Stomach (tissue), 9 donors: ENCODE measurements around the gene OBP2B. TPM values are rescaled to one million over a fixed set of nuclear protein-coding genes. Genes with fewer than 3 reads are reported as not detected.

Experiments
- DNase-seq, 2 donors: peaks; one replicate each; pipeline versions ENCODE4 v3.0.0 to v3.0.0-alpha.2; 2013 to 2019
- H3K27ac ChIP-seq, 5 donors: fragments of 200-600 bp in 4 of 5; sonication (generic) in 4 of 5; one replicate each; pipeline ENCODE4 v1.5.1; 2013 to 2019; ENCODE audit warnings: mild to moderate bottlenecking in 1 of 5, moderate library complexity in 1 of 5
- H3K27me3 ChIP-seq, 3 donors: fragments of 200-600 bp; sonication (generic); one replicate each; pipeline ENCODE4 v1.5.1; 2017 to 2019; ENCODE audit warnings: mixed run types in 1 of 3
- H3K36me3 ChIP-seq, 4 donors: fragments of 200-600 bp; sonication (generic); 1 replicate in 3 of 4; 2 replicates in 1 of 4; pipeline ENCODE4 v1.5.1; 2016 to 2019
- H3K4me1 ChIP-seq, 4 donors: fragments of 200-600 bp; sonication (generic); one replicate each; pipeline ENCODE4 v1.5.1; 2016 to 2019
- H3K4me3 ChIP-seq, 4 donors: fragments of 200-600 bp; sonication (generic) in 3 of 4; one replicate each; pipeline ENCODE4 v1.5.1; 2016 to 2019; ENCODE audit warnings: mild to moderate bottlenecking in 1 of 4
- H3K9me3 ChIP-seq, 4 donors: fragments of 200-600 bp; sonication (generic); one replicate each; pipeline ENCODE4 v1.5.1; 2016 to 2019
- EP300 ChIP-seq: sonication (generic); formaldehyde crosslinking; IDR thresholded peaks from one replicate; pipeline ENCODE4 v1.6.1; 2017; ENCODE audit warnings: antibody characterized with exemption
- POLR2A ChIP-seq, 4 donors: fragments of 450-650 bp; IDR thresholded peaks; one replicate each; pipeline ENCODE4 v1.6.1; 2016; ENCODE audit warnings: antibody characterized with exemption in 4 of 4, control low read depth in 2 of 4, mild to moderate bottlenecking in 1 of 4, moderate library complexity in 1 of 4
- POLR2AphosphoS5 ChIP-seq, 3 donors: sonication (generic); formaldehyde crosslinking; IDR thresholded peaks; one replicate each; pipeline ENCODE4 v1.6.1; 2016; ENCODE audit warnings: antibody characterized with exemption in 3 of 3
- WGBS, 5 donors: extraction: QIAGEN DNeasy Blood & Tissue Kit in 3 of 5; methylation state at CpG; one replicate each; pipeline versions ENCODE4 v1.1.5 to v1.1.7; 2013 to 2018; 5-methylcytosine and 5-hydroxymethylcytosine counted together
- intact Hi-C: fragments of 100-400 bp; cut with DNase I; formaldehyde crosslinking; loops from one replicate; pipeline ENCODE4 v1.15.1; 2023; ENCODE audit warnings: low total_unique reads
- polyA plus RNA-seq, 3 donors: library from polyadenylated mRNA; stranded (reverse); fragments of 200-250 nt; gene quantifications; one replicate each; pipeline ENCODE4 v1.2.3, GENCODE V29; 2013
- total RNA-seq, 5 donors: library from RNA; depleted of rRNA; stranded (reverse); fragments of >200 nt; gene quantifications; one replicate each; pipeline versions ENCODE4 v1.1.0 to v1.2.3, GENCODE V29; 2014 to 2016
- TF ChIP-seq, protein P1 (sequence below), 7 experiments: fragments of 450-650 bp in 4 of 7; fragments of 200-600 bp in 3 of 7; sonication (generic) in 3 of 7; IDR thresholded peaks; one replicate each; pipeline ENCODE4 v1.5.1; 2016 to 2019; ENCODE audit warnings: antibody characterized with exemption in 7 of 7, control low read depth in 2 of 7, mild to moderate bottlenecking in 1 of 7
- donor health status: healthy with polysubstance abuse.
- donor health status: Bipolar disorder and iron deficiency.
- donor health status: healthy.

OBP2B gene
- total and polyA plus RNA-seq, 8 donors = not detected

DNA sequence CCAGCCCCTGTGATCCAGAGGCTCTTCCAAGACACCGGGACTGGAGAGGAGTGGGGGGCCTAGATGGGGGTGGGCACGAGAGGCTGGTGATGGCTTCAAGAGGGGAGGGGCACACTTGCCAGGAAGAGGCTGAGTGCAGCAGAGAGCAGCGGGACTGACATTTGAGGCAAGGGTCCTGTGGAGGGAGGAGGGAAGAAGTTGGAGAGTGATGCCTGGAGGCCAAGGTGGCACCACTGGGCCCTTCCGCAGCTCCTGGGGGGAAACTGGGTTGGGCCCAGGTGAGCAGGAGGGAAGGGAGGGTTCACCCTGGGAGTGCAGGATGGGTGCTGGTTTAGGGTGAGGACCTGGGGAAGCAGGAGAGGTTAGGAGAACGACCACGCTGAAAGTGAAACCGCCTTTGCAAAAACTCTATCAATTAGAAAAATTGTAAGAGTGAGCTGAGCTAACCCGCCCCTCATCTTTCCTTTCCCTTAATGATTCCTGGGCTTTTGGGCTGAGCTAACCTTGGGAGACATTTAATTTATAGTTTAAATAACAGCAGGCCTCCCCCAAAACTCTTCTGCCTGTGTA, 39.8 kb upstream of the OBP2B start:
- H3K9me3 ChIP-seq = no peaks in the 10 kb centered on the region
- no peaks in the 10 kb centered on the region for H3K36me3 ChIP-seq
- TF ChIP-seq POLR2AphosphoS5 (IDR thresholded peaks at IDR 0.05) = no peak
- TF ChIP-seq EP300 = no peak
- TF ChIP-seq, protein P1, sequence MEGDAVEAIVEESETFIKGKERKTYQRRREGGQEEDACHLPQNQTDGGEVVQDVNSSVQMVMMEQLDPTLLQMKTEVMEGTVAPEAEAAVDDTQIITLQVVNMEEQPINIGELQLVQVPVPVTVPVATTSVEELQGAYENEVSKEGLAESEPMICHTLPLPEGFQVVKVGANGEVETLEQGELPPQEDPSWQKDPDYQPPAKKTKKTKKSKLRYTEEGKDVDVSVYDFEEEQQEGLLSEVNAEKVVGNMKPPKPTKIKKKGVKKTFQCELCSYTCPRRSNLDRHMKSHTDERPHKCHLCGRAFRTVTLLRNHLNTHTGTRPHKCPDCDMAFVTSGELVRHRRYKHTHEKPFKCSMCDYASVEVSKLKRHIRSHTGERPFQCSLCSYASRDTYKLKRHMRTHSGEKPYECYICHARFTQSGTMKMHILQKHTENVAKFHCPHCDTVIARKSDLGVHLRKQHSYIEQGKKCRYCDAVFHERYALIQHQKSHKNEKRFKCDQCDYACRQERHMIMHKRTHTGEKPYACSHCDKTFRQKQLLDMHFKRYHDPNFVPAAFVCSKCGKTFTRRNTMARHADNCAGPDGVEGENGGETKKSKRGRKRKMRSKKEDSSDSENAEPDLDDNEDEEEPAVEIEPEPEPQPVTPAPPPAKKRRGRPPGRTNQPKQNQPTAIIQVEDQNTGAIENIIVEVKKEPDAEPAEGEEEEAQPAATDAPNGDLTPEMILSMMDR (IDR thresholded peaks at IDR 0.05) = no peak
- TF ChIP-seq POLR2A (IDR thresholded peaks at IDR 0.05) = no peak
- no peak overlapping the region for H3K4me3 ChIP-seq
- H3K27ac ChIP-seq = no peak overlapping the region
- DNase-seq = no peak
- H3K4me1 ChIP-seq = peaks cover 3 to 15% (median 8%) of the 10 kb centered on the region in 4 donors
- 79 to 87% (median 83%) methylated on average over 8 of the region's 8 CpGs for WGBS, 5 donors
- intact Hi-C loops = no loop called here
- peaks cover 0 to 66% (median 0%) of the 10 kb centered on the region in 3 donors for H3K27me3 ChIP-seq

DNA sequence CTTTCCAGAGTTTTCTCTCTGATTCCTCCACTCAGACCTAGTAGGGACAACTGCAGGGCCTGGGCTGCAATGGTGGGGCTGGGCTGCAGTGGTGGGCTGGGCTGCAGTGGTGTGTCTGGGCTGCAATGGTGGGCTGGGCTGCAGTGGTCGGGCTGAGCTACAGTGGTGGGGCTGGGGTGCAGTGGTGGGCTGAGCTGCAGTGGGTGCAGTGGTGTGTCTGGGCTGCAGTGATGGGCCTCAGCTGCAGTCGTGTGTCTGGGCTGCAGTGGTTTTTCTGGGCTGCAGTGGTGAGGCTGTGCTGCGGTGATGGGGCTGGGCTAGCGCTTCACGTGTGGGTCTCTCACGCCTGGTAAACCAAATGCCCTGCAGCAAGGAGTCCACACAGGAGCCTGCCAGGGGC, 38.6 kb upstream of the OBP2B start:
- H3K9me3 ChIP-seq = no peaks in the 10 kb centered on the region
- 62 to 89% (median 83%) methylated on average over 2 to 6 of the region's 6 CpGs for WGBS, 5 donors
- peaks cover 3 to 15% (median 8%) of the 10 kb centered on the region in 4 donors for H3K4me1 ChIP-seq
- DNase-seq = no peak
- no peaks in the 10 kb centered on the region for H3K36me3 ChIP-seq
- H3K27me3 ChIP-seq = peaks cover 0 to 74% (median 0%) of the 10 kb centered on the region in 3 donors
- intact Hi-C loops = no loop called here
- H3K27ac ChIP-seq = no peak overlapping the region
- TF ChIP-seq POLR2AphosphoS5 (IDR thresholded peaks at IDR 0.05) (no peak), POLR2A (IDR thresholded peaks at IDR 0.05) (no peak), EP300 (no peak)
- TF ChIP-seq, protein P1 (IDR thresholded peaks at IDR 0.05) = no peak
- no peak overlapping the region for H3K4me3 ChIP-seq

DNA sequence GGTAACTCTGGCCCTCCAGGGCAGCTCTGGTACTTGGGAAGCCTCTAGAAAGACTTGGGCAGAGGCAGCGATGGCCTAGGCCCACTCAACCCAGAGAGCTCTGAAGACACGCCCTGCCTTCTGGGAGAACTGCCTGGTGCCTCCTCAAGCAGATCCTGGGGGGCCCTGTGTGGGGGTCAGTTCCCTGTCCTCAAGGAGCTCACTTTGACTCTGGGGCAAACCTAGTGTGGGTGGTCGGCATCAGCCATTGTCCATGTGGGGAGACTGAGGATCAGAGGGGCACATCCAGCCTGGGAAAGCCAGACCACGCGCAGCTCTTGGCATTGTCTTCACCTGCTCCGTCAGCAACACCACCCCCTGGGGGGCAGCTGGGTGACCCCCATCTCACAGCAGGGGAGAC, 37.9 kb upstream of the OBP2B start:
- intact Hi-C loops = no loop called here
- no peaks in the 10 kb centered on the region for H3K9me3 ChIP-seq
- 90 to 94% (median 91%) methylated on average over 2 to 6 of the region's 6 CpGs for WGBS, 5 donors
- TF ChIP-seq, protein P1 (IDR thresholded peaks at IDR 0.05) = no peak
- TF ChIP-seq EP300 (no peak), POLR2AphosphoS5 (IDR thresholded peaks at IDR 0.05) (no peak), POLR2A (IDR thresholded peaks at IDR 0.05) (no peak)
- DNase-seq = no peak
- no peaks in the 10 kb centered on the region for H3K36me3 ChIP-seq
- H3K27me3 ChIP-seq = peaks cover 0 to 74% (median 0%) of the 10 kb centered on the region in 3 donors
- peaks cover 0 to 15% (median 8%) of the 10 kb centered on the region in 4 donors for H3K4me1 ChIP-seq
- no peak overlapping the region for H3K27ac ChIP-seq
- no peak overlapping the region for H3K4me3 ChIP-seq

DNA sequence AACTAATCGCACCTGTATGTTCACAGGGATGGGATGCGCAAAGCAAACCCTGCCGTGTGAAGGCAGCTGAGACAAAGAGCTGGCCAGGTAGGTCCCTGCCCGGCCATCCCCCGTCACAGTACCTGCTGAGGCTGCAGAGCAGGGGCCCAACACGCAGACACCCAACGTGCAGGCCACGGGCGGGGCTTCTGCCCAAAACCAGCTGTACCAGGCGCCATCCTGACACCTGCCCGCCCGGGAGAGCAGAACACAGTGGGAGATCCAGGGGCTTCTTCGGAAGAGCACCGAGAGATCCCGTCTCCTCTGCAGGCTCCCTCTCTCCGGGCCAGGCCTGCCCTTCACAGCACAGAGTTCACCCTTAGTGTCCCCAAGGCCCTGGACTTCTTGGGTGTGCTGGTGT, 37.5 kb upstream of the OBP2B start:
- Histone ChIP-seq H3K4me1 (peaks cover 0 to 13% (median 6%) of the 10 kb centered on the region in 4 donors), H3K27ac (no peak overlapping the region), H3K4me3 (no peak overlapping the region), H3K36me3 (no peaks in the 10 kb centered on the region), H3K9me3 (no peaks in the 10 kb centered on the region), H3K27me3 (peaks cover 0 to 74% (median 0%) of the 10 kb centered on the region in 3 donors)
- DNase-seq = no peak
- TF ChIP-seq EP300 (no peak), POLR2A (IDR thresholded peaks at IDR 0.05) (no peak), POLR2AphosphoS5 (IDR thresholded peaks at IDR 0.05) (no peak)
- TF ChIP-seq, protein P1 (IDR thresholded peaks at IDR 0.05) = no peak
- intact Hi-C loops = no loop called here
- WGBS, 5 donors = 81 to 90% (median 88%) methylated on average over 12 to 16 of the region's 16 CpGs
